ENCODE data around the gene TRAPPC10.
A peak's percentile ranks its signal among the peaks of the same experiment; 100 is the strongest.

TRAPPC10 gene

DNA sequence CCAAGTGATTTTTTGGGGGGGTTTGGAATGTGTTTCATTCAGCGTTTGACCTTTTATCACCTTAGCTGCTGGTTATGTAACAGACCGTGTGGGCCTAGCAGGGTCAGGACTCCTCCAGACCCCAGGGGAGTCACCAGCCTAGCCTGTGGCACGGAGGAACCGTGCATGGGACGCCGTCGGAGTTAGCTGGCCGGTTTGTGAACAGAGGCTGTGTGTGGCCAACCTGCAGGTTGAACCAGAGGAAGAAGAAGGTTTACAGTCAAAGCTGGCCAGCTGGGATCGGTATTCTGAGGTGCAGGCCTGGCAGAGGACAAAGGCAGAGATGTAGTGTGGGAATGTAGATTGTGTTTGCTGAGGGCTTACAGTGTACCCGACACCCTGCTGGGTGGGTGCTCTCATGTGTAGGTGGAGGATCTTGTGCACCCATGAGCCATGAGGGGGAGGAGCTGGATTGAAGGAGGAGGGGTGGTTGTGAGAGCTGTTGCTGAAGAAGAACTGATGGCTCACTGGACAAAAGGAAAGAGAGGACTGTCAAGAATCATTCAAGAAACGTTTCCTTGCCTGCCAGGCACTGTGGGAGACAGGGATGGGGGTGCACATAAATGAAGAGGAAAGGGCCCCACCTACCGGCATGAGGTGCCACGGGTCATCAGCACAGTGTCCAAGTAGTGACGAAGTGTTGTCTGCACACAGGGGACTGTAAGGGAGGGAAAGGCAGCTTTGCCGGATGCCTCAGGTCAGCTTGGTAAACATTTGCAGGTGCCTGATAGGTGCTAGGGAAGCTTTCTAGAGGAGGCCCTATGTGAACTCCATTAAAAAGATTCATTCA, 55.1 kb downstream of the TRAPPC10 start:
- no peak for DNase-seq (ENCODE audit: low read depth)

DNA sequence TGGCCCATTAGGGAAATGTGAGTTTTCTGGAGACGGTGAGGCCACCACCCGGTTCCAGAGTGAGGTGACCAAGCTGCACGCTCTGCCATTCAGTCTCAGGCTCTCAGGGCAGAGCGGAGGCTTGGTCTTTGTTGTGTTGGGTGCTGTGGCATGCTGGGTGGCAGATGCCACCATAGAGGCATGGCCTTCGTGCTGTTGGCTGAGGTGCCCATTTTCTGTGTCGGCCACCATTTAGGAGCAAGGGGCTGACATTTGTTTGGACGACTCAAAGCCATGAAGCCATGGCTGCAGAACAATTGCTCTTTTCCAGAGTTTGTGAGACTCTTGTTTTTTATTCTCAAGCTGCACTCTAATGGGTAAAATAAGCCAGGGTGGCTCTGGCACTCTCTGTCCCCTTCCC, 58.3 kb downstream of the TRAPPC10 start:
- DNase-seq (ENCODE audit: low read depth), result no peak

DNA sequence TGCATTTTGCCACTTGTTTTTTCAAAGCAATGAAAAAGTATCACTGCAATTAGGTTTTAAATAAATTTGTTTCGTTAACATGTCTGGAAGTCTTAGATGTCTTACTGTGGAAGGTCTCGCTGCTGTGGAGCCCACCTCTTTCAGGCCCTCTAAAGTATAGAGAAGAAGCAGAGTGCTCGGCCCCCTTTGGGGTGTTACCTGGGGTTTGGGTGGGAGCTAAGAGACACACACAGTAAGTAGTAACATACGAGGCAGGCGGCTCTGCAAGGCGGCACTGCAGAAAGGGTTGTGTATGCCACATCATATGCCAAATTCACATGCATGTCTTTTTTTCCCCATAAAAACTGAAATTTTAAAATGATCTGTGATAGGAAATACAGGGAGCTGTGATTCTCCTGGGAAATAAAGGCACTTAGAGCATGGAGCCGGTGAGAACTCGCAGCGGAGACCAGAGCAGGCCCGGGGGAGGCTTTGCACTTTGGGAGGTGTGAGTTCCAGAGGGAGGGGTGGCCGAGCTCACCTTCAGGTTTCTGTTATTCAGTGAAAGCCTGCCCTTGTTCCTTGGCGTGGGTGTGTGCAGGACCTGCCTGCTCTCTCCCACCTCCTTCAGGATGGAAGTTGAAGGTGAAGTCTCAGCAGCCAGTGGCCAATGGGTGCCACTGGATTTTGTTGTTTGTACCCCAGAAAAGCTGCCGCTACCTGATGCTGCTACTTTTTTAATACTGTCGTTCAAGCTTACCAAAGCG, 59.4 kb downstream of the TRAPPC10 start:
- no peak for DNase-seq (ENCODE audit: low read depth)

DNA sequence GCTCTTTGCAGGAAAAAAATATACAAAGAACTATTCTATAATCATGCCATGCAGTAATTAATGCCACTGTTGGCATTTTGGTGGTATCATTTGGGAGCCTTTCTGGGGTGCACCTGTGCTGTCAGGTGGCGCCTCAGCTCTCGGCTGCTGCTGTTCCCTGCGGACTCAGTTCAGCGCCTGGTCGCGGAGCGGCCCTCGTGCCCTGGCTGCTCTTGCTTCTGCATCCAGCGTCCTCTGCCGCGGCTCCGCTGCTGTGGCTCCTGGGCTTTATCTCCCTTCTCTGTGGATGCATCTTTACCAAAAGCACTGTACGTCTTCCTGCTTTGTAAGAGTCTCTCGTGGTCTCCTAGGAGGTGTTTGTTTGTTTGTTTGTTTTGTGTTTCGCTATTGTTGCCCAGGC, 60.0 kb downstream of the TRAPPC10 start:
- DNase-seq (ENCODE audit: low read depth), result no peak

DNA sequence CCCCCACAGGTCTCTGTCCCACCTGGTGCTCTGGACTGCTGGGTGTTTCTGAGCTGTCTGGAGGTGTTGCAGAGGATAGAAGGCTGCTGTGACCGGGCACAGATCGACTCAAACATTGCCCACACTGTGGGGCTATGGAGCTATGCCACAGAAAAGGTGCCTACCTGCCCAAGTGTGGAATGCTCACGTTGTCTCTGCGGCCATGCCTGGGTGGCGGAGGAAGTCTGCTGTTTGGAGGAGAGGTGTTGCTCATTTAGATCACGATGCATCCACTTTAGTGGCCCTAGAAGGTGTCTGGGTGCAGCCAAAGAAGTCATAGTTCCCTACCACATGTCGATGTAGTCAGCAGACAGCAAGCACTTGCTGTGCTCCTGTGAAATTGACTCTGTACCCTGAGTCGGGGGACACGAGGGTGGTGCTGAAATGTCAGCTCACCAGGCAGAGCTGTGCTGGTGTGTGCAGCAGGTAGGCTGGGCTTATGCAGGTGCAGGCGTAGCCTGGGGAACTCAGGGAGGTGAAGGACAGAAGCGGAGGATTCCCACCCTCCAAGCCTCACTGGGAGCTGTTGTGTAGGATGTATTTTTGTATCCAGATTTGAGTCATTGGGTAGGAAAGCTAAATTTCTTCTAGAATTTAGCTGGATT, 62.3 kb downstream of the TRAPPC10 start:
- no peak for DNase-seq (ENCODE audit: low read depth)

DNA sequence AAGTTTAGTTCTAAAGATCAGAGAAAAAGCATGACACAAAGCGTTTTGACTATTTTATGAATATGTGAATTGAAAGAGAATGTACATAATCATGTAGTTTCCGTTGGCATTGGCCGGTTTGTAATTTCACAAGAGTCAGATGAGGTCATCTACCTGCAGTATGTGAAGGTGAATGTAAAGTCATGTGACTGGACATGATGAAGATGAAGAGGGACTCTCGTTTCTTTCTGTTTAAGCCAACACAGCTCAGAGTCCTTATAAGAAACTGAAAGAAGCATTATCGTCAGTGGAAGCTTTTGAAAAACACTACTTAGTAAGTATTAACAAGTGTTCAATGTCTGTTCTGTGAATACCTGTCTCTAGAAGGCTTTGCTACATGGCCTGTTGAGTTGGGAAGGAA, 64.2 kb downstream of the TRAPPC10 start:
- DNase-seq (ENCODE audit: low read depth), result no peak

DNA sequence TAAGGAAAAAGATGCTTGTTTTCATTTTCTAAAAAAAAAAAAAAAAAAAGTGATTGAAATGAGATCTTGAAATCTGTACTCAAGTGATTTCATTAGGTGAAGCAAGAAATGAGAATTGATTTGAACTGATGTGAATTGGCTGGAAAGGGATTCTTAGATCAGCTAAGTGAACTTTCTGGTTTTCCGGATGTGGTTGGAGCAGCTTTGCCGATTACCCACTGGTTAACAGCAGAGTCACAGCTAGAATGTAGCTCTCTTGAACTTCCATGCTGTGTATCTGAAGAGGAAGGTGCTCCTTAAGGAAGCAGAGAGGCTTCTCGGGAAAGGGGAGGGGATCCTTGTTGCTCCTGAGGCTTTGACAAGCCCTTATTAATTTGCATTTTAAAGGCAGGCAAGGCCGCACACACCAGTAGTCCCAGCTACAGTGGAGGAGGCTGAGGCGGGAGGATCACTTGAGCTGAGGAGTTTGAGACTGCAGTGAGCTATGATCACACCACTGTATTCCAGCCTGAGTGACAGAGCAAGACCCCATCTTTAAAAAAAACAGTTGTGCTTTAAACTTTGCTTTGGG, 66.4 kb downstream of the TRAPPC10 start:
- DNase-seq (ENCODE audit: low read depth), result no peak

DNA sequence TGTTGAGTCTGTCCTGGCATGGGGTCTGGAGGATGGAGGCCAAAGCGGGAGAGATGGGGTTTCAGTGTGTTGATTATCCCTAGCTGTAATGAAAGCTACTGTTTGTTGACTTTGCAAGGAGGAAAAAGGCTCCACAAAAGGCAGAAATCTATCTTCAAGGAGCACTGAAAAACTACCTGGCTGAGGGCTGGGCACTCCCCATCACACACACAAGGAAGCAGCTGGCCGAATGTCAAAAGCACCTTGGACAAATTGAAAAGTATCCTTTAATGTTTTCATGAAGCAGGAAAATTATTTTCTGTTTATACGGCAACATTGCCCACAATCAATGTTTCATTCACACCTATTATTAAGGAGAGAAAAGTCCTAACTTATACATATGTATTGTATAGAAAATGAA, 67.3 kb downstream of the TRAPPC10 start:
- no peak for DNase-seq (ENCODE audit: low read depth)

DNA sequence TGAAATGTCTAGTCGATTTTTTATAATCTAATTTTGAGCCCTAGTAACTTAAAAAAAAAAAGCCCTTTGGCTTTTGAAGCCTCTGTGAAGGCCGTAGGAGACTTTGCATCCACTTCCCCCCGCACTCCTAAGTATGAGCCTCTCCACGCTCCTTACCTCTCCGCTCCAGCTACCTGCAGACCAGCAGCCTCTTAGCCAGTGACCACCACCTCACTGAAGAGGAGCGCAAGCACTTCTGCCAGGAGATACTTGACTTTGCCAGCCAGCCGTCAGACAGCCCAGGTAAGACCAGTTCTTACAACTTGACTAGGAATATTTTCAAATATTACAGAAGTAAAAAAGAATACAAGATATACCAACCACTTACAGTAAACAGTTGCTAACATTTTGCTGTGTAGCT, 67.7 kb downstream of the TRAPPC10 start:
- DNase-seq (ENCODE audit: low read depth), result no peak

DNA sequence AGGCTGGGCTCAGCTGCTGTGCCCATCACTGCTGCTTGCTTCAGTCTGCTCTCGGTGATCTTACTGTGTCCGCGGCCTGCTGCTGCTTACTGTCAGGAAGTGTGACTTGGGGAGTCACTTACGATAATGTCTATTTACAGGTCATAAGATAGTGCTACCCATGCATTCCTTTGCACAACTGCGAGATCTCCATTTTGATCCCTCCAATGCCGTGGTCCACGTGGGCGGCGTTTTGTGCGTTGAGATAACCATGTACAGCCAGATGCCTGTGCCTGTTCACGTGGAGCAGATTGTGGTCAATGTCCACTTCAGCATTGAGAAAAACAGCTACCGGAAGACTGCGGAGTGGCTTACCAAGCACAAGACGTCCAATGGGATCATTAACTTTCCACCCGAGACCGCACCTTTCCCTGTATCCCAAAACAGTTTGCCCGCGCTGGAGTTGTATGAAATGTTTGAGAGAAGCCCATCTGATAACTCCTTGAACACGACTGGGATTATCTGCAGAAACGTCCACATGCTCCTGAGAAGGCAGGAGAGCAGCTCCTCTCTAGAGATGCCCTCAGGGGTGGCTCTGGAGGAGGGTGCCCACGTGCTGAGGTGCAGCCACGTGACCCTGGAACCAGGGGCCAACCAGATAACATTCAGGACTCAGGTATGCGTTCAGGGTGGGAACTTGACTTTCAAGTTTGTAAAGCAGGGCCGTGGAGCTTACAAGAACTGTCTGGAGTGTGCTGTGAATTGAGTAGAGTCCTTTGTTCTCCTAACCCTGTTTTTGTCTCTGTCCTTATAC, 70.7 kb downstream of the TRAPPC10 start:
- DNase-seq (ENCODE audit: low read depth), result no peak

DNA sequence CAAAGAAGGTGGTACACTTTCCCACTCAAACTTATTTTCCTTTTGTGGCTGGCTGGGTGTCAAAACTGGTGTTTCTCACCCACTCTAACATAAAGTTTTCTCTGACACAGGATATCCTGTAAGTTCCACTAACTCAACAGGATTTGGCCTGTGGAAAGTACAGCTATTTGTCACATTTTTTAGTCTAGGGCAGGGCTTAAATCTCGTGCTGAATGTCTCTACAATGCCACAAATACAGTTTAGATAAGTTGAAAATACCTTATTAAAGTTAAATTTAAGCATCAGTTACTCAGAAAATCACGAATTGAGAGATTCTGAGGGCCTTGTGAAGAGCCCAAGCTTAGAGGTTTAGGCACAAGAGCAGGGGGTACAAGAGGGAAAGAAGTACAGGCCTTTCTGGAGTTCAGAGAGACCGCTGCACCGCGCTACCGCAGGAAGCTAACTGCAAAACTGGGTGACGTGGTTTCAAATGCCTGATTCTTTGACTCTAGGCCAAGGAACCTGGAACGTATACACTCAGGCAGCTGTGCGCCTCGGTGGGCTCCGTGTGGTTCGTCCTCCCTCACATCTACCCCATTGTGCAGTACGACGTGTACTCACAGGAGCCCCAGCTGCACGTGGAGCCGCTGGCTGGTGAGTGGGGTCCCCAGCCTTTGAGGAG, 71.7 kb downstream of the TRAPPC10 start:
- DNase-seq (ENCODE audit: low read depth), result peak; percentile 32

DNA sequence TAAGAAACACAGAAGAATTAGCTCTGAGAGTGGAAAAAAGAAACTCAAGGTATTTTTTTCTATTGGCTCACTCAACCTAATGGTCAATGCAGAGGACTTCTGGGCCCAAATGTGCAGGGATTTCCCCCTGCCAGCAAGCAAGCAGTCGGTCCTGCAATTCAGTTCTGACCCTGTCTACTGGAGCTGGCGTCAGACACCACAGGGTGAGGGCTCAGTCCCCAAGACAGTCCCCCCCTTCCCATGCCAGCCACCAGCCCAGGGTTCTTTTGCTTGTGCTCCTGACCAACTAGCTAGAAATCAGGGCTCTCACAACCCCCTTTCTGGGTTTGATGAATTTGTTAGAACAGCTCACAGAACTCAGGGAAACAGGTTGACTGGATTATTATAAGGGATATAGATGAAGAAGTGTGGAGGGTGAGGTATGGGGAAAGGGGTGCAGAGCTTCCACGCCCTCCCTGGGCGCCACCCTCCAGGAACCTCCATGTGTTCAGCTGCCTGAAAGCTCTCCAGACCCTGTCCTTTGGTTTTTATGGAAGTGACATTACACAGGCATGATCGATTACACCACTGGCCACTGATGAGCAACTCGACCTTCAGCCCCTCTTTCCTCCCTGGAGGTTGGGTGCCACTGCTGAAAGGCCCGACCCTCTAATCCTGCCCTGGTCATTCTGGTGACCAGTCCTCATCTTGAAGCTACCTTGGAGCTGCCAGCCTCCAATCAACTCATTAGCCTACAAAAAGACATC, 72.6 kb downstream of the TRAPPC10 start:
- DNase-seq (ENCODE audit: low read depth), result no peak

DNA sequence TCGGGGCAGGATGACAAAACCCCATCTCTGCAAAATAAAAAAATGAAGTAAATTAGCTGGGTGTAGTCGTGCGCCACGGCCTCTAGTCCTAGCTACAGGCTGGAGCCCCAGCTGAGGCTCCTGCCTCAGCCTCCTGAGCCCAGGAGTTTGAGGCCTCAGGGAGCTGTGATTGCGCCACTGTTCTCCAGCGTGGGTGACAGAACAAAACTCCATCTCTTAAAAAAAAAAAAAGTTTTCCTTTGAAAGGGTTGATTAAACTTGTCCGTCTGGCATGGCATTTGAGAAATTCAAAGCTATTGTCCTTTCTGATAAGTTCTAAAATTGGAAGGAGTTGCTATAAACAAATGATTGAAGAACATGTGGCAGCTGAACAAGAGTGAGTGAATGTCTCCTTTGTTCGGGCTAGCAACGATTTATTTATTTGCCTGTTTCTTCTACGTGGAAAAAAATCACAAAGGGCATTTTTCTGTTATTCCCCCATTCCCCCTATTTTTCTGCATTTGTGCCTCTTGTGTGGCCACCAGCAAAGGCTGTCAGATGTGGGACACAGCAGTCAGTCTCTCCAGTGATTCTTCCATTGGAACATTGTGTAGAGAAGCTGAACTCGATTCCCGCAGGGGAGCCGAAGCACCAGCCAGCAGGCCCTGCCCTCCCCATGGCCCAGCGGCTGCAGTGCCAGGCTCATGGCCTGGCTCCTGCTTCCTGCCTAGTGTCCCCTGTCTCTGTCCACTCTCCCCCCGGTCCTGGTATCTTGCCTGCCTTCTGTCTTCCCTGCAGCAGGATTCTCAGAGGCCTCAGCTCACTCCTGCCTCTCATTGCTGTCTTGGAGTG, 73.6 kb downstream of the TRAPPC10 start:
- no peak for DNase-seq (ENCODE audit: low read depth)

DNA sequence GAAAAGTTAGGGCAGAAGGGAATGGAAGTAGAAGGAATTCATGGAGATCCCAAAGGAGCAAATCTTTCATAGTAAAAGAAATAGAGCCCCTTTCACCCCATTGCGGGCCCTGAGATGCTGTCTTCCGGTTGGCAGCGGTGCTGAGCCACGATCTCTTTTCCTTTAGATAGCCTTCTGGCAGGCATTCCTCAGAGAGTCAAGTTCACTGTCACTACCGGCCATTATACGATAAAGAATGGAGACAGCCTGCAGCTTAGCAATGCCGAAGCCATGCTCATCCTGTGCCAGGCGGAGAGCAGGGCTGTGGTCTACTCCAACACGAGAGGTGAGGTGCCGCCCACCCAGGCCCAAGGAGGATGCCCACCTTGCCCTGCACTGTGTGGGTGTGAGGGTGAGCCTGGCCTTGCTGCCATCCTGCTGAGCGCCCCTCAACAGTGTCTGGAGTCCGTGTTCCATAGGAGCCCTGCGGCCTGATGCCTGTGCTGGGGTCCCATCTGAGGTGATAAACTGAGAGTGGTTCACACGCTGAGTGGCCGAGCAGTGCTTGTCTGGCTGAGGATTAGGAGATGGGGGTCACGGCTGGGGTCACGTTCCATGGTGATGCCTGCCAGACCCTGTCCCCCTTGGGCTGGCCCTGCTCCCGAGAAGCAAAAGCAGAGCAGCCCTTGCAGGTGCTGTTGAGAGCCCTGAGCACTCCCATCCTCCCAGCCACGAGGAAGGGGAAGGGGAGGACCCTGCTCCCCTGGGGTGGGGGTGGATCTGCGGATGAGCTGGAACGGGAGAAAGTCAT, 74.7 kb downstream of the TRAPPC10 start:
- DNase-seq (ENCODE audit: low read depth), result no peak

DNA sequence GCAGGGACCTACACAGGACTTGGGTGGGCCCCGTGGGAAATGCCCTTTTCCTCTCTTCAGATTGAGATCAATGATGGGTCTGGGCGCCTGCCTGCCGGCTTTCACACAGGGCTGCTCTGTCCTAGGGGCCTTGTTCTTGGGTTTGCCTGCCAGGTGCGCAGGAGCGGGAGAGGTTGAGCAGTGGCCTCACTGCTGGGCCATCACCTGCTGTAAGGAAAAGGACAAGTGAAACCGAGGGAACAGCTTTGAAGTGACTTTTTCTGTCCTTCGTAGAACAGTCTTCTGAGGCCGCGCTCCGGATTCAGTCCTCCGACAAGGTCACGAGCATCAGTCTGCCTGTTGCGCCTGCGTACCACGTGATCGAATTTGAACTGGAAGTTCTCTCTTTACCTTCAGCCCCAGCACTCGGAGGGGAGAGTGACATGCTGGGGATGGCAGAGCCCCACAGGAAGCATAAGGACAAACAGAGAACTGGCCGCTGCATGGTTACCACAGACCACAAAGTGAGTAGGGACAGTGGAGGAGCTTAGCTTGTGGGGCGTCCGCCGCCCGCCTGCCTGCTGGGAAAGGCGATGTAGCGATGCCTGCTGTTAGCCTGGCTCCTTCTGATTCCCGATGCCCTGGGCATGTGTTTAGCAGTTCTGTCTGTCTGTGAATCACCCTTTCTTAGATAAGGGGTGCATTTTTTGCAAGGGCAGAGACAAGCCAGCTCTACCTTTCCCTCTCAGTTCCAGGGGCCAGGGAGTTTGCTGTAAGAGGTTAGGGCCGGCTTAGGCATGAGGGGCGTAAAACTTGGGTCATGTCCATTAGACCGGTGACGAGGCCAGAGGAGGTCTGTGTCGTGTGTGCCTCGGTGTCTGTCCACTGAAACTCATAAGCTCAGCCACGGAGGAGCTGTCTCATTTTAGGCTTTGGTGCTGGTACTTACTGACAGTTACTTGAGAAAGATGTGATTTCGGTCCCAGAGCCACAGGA, 75.6 kb downstream of the TRAPPC10 start:
- DNase-seq (ENCODE audit: low read depth), result no peak

DNA sequence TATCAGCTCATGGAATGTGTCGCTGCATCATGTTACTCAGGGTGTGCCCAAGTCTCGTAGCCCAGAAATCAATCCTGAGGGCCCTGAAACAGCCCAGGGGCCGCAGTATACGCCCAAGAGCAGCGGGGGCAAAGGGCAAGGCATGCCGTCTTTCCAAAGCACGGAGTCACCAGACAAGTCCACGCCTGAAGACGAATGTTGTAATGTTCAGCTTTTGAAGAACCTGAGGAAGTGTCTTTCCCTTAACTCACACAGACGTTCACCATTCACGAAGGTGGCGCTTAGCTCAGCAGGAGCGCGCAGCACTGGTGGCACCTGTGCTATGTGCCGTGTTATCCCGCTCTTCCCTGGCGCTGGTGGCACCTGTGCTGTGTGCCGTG, 76.3 kb downstream of the TRAPPC10 start:
- no peak for DNase-seq (ENCODE audit: low read depth)

DNA sequence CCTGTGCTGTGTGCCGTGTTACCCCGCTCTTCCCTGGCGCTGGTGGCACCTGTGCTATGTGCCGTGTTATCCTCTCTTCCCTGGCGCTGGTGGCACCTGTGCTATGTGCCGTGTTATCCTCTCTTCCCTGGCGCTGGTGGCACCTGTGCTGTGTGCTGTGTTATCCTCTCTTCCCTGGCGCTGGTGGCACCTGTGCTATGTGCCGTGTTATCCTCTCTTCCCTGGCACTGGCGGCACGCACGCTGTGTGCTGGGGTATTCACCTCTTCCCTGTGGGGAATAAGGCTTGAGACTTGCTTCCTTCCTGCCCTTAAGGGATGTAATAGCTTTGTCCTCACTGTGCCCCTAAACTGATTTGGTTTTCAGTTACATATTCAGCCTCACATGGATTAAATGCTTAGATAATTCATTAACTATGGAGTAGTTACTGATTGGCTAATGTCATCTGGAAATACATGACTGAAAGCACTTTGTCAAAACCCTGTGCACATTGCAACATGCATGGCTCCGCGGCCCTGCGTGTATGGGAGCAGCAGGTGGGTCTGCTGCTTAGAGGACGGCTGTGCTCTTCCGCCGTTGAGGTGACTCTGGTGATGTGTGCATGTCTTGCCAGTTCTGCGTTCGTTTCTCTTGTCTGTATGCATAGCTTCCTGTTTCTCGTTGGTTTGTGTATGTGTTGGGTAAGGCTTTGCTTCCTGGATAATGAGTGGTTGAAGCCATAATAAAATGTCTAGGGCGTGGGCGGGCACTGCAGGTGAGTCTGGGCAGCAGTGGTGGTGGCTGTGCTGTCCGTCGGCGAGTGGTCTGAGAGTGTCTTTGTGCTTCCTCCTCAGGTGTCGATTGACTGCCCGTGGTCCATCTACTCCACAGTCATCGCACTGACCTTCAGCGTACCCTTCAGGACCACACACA, 77.1 kb downstream of the TRAPPC10 start:
- DNase-seq (ENCODE audit: low read depth), result no peak
